Parathyroid adenoma (tissue), 2 donors: ENCODE results near the gene FOXN3.

Source experiments
- H2AFZ ChIP-seq: fragments of 300-600 bp; sonication (generic); one replicate; pipeline ENCODE4 v1.7.0; 2017; ENCODE audit warnings: antibody characterized with exemption, mild to moderate bottlenecking
- H3K27ac ChIP-seq: fragments of 300-600 bp; sonication (generic); one replicate; pipeline ENCODE4 v1.7.0; 2017
- H3K27me3 ChIP-seq: fragments of 300-600 bp; sonication (generic); one replicate; pipeline ENCODE4 v1.7.0; 2017; ENCODE audit warnings: low read length; ENCODE audit not compliant: control insufficient read depth, insufficient read depth
- H3K36me3 ChIP-seq: fragments of 300-600 bp; sonication (generic); one replicate; pipeline ENCODE4 v1.7.0; 2017; ENCODE audit warnings: low read length; ENCODE audit not compliant: control insufficient read depth, insufficient read depth
- H3K4me1 ChIP-seq: fragments of 300-600 bp; sonication (generic); one replicate; pipeline ENCODE4 v1.7.0; 2017; ENCODE audit warnings: control low read depth
- H3K4me2 ChIP-seq: fragments of 300-600 bp; sonication (generic); one replicate; pipeline ENCODE4 v1.7.0; 2017; ENCODE audit warnings: low read length
- H3K4me3 ChIP-seq: fragments of 300-600 bp; sonication (generic); one replicate; pipeline ENCODE4 v1.7.0; 2017; ENCODE audit warnings: low read depth, low read length
- H3K79me2 ChIP-seq: fragments of 300-600 bp; sonication (generic); one replicate; pipeline ENCODE4 v1.7.0; 2017; ENCODE audit warnings: control low read depth
- H3K9ac ChIP-seq: fragments of 300-600 bp; sonication (generic); one replicate; pipeline ENCODE4 v1.7.0; 2017; ENCODE audit warnings: mild to moderate bottlenecking
- H3K9me3 ChIP-seq: fragments of 300-600 bp; sonication (generic); one replicate; pipeline ENCODE4 v1.7.0; 2017; ENCODE audit warnings: low read length; ENCODE audit not compliant: control insufficient read depth
- TF ChIP-seq, protein P1 (sequence below): fragments of 300-600 bp; sonication (generic); IDR thresholded peaks from one replicate; pipeline ENCODE4 v1.7.0; 2017; ENCODE audit warnings: antibody characterized with exemption, mild to moderate bottlenecking
- donor health status: primary hyperparathyroidism.

Gene FOXN3

DNA sequence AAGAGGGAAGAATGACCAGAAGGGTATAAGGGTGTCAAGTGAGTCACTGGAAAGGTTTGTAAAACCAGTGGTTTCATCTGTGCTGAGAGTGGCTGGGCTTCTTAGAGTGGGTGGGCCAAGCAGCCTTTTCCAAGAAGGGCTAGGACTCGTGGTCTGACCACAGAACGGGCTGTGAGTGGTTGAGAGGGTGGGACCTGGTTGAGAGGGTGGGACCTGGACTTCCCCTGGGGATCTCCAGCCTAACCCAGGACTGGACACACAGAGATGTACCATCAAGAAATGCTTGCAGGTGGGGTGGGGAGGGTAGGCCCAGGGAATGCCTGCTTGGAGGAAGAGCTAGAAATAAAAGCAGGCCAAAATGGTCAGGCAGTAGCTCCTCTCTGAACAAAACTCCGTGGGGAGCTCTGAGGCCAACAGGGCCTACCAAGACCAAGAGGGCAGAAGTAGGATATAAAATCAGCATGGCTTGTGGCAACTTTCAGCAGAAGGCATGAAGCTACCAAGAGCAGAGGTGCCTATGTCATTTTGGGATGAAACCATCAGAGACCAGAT is 140.5 kb downstream of the FOXN3 start:
- Histone ChIP-seq H3K9ac (no peak overlapping the region), H3K4me2 (no peak overlapping the region), H3K9me3 (no peaks in the 10 kb centered on the region), H3K36me3 (no peaks in the 10 kb centered on the region), H3K27me3 (no peaks in the 10 kb centered on the region), H3K4me3 (no peak overlapping the region), H2AFZ (no peak overlapping the region), H3K79me2 (peaks cover 34% of the 10 kb centered on the region), H3K4me1 (peaks cover 10% of the 10 kb centered on the region), H3K27ac (no peak overlapping the region)
- TF ChIP-seq, protein P1, sequence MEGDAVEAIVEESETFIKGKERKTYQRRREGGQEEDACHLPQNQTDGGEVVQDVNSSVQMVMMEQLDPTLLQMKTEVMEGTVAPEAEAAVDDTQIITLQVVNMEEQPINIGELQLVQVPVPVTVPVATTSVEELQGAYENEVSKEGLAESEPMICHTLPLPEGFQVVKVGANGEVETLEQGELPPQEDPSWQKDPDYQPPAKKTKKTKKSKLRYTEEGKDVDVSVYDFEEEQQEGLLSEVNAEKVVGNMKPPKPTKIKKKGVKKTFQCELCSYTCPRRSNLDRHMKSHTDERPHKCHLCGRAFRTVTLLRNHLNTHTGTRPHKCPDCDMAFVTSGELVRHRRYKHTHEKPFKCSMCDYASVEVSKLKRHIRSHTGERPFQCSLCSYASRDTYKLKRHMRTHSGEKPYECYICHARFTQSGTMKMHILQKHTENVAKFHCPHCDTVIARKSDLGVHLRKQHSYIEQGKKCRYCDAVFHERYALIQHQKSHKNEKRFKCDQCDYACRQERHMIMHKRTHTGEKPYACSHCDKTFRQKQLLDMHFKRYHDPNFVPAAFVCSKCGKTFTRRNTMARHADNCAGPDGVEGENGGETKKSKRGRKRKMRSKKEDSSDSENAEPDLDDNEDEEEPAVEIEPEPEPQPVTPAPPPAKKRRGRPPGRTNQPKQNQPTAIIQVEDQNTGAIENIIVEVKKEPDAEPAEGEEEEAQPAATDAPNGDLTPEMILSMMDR = no peak

DNA sequence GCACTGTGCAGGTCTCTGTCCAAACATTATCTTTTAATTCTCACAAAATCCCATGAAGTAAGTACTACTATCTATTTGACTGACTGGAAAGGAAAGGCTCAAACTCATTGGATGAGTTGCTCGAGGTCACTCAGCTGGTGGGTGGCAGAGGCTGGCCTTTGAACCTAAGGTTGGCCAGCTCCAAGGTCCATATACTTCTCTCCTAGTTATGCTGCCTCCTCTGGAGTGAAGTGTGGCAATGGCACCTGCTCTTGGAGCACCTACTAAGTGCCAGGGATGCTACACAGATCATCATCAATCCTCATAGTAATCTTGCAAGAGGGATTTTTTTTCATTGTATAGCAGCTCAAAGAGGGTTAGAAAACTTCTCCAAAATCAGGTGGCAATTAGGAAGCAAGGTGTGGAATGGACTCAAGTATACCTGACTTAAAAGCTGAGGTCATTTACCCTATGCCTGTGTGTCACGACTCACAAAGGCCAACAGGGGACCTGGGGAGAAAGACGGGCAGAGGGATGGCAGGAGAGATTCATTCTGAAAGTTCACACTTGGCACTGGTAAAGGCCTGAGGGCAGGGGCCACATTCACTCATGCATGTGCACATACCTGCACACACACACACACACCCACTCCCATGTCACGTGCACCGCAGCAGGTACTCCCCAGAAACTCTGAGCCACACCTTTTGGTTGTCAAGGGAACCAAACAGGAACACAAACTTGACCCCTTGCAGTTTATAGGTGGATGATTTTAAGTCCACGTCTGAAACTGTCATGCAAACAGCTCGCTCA is 146.4 kb downstream of the FOXN3 start:
- Histone ChIP-seq H3K36me3 (no peaks in the 10 kb centered on the region), H3K27me3 (no peaks in the 10 kb centered on the region), H3K4me3 (no peak overlapping the region), H2AFZ (no peak overlapping the region), H3K4me1 (peaks cover 15% of the 10 kb centered on the region), H3K9ac (no peak overlapping the region), H3K4me2 (no peak overlapping the region), H3K9me3 (no peaks in the 10 kb centered on the region), H3K27ac (no peak overlapping the region), H3K79me2 (peaks cover 25% of the 10 kb centered on the region)
- TF ChIP-seq, protein P1 = no peak

GRCh38 chr14:89269404-89269803 is 147.6 kb downstream of the FOXN3 start:
- Histone ChIP-seq H3K27ac (no peak overlapping the region), H2AFZ (no peak overlapping the region), H3K4me2 (no peak overlapping the region), H3K4me1 (peaks cover 16% of the 10 kb centered on the region), H3K4me3 (no peak overlapping the region), H3K36me3 (no peaks in the 10 kb centered on the region), H3K9me3 (no peaks in the 10 kb centered on the region), H3K79me2 (peaks cover 23% of the 10 kb centered on the region), H3K9ac (no peak overlapping the region), H3K27me3 (no peaks in the 10 kb centered on the region)
- TF ChIP-seq, protein P1 = no peak

- no peak overlapping the region for H3K4me2 ChIP-seq
- no peaks in the 10 kb centered on the region for H3K36me3 ChIP-seq
- peaks cover 17% of the 10 kb centered on the region for H3K4me1 ChIP-seq
- TF ChIP-seq, protein P1 = no peak
- H2AFZ ChIP-seq = no peak overlapping the region
- no peaks in the 10 kb centered on the region for H3K9me3 ChIP-seq
- H3K79me2 ChIP-seq = peaks cover 28% of the 10 kb centered on the region
- no peak overlapping the region for H3K9ac ChIP-seq
- H3K27ac ChIP-seq = no peak overlapping the region
- no peaks in the 10 kb centered on the region for H3K27me3 ChIP-seq
- H3K4me3 ChIP-seq = no peak overlapping the region
Observed at GRCh38 chr14:89268514-89268913, 148.5 kb downstream of the FOXN3 start.
